Measurements from ENCODE around the gene PTPRS.

PTPRS gene

GRCh38 chr19:5305163-5305562, 35.4 kb downstream of the PTPRS start:
- DNase-seq: no peak

- no peak for DNase-seq
Measured at GRCh38 chr19:5304486-5304885, 36.1 kb downstream of the PTPRS start.

DNA sequence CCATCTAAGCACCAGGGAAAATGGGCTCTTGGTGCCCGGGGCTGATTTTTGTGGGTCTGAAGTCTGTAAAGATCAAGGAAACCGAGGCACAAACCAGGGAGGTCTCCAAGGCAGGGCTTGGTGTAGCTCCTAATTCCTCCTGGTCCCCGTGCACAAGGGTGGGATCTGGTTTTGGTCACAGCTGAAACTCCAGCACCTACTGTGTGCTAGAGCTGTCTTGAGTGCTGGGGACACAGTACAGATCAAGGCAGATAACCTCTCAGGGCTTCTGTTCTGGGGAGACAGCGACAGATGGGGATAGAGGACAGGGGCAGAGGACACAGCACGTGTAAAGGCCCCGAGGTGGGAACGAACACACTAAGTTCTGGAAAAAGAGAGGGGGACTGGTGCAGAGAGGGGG, 37.4 kb downstream of the PTPRS start:
- no peak for DNase-seq

GRCh38 chr19:5302396-5302795, 38.2 kb downstream of the PTPRS start:
- no peak for DNase-seq

GRCh38 chr19:5299137-5299536, 41.5 kb downstream of the PTPRS start:
- DNase-seq: no peak

GRCh38 chr19:5298471-5298901, 42.1 kb downstream of the PTPRS start:
- DNase-seq: no peak

DNA sequence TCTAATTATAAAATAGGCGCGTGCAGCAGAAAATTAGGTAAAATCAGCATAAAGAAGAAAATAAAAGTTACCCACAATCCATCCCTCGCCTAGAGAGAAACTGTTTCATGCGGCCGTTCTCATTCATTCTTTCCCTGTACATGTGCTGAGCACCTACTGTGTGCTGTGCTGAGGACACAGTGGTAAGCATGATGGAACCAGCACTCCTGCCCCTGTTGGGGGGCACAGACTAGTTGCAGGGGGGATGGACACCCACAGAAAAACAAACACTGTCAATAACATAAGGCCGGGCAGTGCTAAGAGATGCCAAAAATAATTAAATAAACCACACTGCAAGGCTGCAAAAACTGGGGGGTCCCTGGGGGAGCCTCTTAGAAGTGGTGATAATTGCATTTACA, 43.3 kb downstream of the PTPRS start:
- DNase-seq: no peak

- DNase-seq: no peak
Measured at GRCh38 chr19:5296457-5297271, 43.9 kb downstream of the PTPRS start.

DNA sequence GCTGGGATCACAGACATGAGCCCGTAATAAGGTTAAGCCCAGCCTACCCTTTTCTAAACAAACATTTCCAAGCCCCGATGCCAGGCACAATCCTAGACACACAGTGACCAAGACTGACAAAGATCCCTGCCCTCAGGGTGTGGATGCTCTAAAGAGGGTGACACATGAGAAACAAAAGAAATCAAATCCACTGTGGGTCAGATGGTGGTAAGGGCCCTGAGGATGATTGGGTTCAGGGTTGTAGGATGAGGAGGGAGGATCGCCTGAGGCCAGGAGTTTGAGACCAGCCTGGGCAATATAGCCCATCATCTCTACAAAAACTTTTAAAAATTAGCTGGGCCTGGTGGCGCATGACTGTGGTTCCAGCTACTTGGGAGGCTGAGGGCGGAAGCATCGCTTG, 44.6 kb downstream of the PTPRS start:
- DNase-seq: no peak

DNA sequence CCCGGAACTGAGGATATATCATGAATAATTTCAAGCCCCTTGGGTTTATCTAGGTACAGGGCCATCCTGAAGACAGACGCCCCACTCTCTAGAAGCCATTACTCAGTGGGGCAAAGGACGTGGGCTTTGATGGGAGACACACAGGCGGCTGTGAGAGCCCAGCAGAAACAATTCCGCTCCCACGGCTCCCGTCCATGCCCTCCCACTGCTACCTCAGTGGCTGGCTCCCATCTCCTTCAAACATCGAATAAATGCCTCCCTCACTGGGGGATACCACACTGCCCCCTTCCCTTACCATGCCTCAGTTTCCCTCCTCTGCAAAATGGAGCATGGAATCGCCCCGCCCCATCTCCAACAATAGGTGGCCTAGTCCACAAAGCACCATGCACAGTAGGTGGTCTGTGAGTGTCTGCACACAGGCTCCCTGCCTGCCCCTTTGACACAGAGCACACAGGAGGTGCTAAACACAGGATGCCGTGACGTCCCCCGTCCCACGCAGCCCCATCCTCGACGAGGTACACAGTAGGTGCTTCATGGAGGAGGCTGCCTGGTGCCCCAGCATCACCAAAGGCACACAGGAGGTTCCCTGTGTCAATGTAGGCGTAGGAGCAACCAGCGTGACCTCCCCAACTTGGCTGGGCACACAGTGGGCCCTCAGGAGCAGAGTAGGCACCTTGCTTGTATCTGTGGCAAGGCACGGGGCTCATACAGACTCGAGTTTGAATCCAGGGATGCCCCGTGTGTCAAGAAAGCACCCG, 46.0 kb downstream of the PTPRS start:
- no peak for DNase-seq

- no peak for DNase-seq
Measured at GRCh38 chr19:5293612-5294378, 46.8 kb downstream of the PTPRS start.

DNA sequence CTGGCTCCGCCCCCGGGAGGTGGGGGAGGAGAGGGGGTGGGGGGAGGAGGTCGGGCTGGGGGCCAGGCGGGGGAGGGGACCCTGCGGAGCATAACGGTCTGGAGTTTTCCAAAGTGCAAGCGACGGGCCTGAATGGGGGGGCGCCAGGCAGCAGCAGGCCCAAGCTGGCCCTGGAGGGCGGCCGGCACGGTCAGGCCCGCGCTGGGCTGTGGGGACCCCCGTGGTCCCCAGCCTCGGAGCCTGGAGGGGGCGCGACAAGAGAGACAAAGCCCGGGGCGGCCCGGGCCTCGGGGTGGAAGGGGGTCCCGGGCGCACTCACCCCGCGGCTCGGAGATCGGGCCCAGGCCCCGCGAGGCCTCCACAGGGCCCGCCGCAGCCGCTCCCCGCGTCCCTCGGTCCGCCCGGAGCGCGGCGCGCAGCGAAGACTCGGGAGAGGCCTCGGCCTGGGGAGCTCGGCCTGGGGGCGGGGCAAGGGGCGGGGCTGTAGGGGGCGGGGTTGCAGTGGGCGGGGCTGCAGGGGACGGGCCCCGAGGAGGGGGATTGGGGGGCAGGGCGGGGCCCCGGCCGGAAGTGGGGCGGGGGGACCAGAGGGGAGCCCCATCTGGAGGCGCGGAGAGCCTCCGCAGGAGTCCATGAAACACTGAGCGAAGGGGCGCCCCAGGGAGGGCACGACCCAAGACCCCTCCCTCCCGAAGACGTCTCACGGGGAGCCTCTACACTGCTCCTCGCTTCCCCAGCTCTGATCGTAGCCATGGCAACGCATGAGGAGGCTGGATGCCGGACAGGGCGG, 47.6 kb downstream of the PTPRS start:
- DNase-seq: peak; percentile 30 to 60

- DNase-seq: no peak
Measured at GRCh38 chr19:5292453-5292821, 48.2 kb downstream of the PTPRS start.

DNA sequence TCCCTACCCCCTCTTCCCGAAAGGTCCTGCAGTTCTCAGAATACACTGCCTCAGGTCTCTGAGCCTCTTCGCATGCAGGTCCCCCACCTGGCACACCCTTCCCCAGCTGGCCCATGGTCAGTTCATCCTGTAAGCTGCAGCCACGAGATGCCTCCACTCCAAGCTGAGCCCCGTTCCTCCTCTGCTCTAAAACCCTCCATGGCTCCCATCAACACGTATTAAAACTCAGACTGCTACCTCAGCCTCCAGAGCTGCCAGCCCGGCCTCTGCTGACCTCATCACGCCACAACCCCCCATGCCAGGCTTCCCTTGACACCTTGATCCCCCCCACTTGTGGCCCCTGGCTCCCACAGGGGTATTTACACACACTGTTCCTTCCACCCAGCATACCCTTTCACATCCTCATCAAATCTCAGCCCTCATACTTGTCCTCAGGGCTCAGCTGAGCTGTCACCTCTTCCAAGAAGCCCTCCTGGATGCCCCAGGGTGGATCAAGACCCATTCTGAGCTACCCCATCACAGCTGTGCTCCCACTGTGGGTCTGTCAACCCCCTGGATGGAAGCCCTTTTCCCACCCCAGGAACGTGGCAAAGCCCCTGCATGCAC, 48.9 kb downstream of the PTPRS start:
- no peak for DNase-seq
